Measurements from ENCODE around the gene NPLOC4. TPM values are rescaled to one million over a fixed set of nuclear protein-coding genes. Genes with fewer than 3 reads are reported as not detected.

The NPLOC4 gene
- total and polyA plus RNA-seq, 9 of the 15 experiments (the other 6 are each of a cell fraction or from before 2014, with no cell fraction given), result 1.5 to 116 (median 64.5) TPM

GRCh38 chr17:81552244-81553017 lies 84.5 kb downstream of the NPLOC4 start, which contains the start of gene FAAP100 (continued):
- no peak for TF ChIP-seq ZNF79 (CRISPR knock-in tag; IDR thresholded peaks at IDR 0.05; ENCODE audit: low read depth)
- TF ChIP-seq HEY1 (CRISPR knock-in tag; IDR thresholded peaks at IDR 0.05; ENCODE audit: borderline replicate concordance), result no peak
- no peak for TF ChIP-seq SMAD1 (IDR thresholded peaks at IDR 0.05; ENCODE audit: low read depth, low read length, partially characterized antibody)
- TF ChIP-seq NKRF (IDR thresholded peaks at IDR 0.05; ENCODE audit: borderline replicate concordance), result peak; percentile 94
- 0 out of 2 replicates have a peak, but pooled peaks have one; percentile 72 for TF ChIP-seq EP400 (IDR thresholded peaks at IDR 0.05)
- TF ChIP-seq TFE3 (CRISPR knock-in tag; IDR thresholded peaks at IDR 0.05), result no peak
- peak; percentile 96 for TF ChIP-seq HNRNPLL (IDR thresholded peaks at IDR 0.05; ENCODE audit: low read depth, low read length, poor library complexity, severe bottlenecking)
- TF ChIP-seq TRIM28 (IDR thresholded peaks at IDR 0.05), result no peak
- no peak for TF ChIP-seq ZNF77 (CRISPR knock-in tag; IDR thresholded peaks at IDR 0.05)
- no peak for TF ChIP-seq ARID2 (IDR thresholded peaks at IDR 0.05)
- no peak; the same call in 1 of the 2 replicates for TF ChIP-seq MBD2 (IDR thresholded peaks at IDR 0.05; ENCODE audit: borderline replicate concordance, low read depth)
- no peak for TF ChIP-seq BACH1 (tag; IDR thresholded peaks at IDR 0.05)
- no peak for TF ChIP-seq PHB2 (IDR thresholded peaks at IDR 0.05; ENCODE audit: low read depth)
- no peak for TF ChIP-seq TAF9B (IDR thresholded peaks at IDR 0.05; ENCODE audit: partially characterized antibody)
- no peak for TF ChIP-seq GTF3C2 (IDR thresholded peaks at IDR 0.05; ENCODE audit: borderline replicate concordance, extremely low read depth, insufficient read length)
- no peak for TF ChIP-seq SFPQ (IDR thresholded peaks at IDR 0.05; ENCODE audit: low read depth, low read length)
- no peak for TF ChIP-seq POU5F1 (IDR thresholded peaks at IDR 0.05; ENCODE audit: borderline replicate concordance, low read depth, low read length, partially characterized antibody)
- TF ChIP-seq ELK1 (CRISPR knock-in tag; IDR thresholded peaks at IDR 0.05), result no peak

Data from K562 (cell line).